MM.1S (cell line): ENCODE results near the gene NOL4L.

Experiments used
- DNase-seq: peaks from one replicate; pipeline ENCODE4 v3.0.0-alpha.2; 2015
- H2AFZ ChIP-seq: fragments of 300-600 bp; sonication (generic); 2 replicates; pipeline ENCODE4 v1.6.0; 2016; ENCODE audit warnings: antibody characterized with exemption, low read length
- H3F3A ChIP-seq: fragments of 300-600 bp; sonication (generic); 2 replicates; pipeline ENCODE4 v1.6.1; 2016; ENCODE audit warnings: mild to moderate bottlenecking, antibody characterized with exemption, low read length, moderate library complexity, mixed read lengths; ENCODE audit not compliant: insufficient read depth
- H3K27ac ChIP-seq: fragments of 300-600 bp; sonication (generic); 2 replicates; pipeline ENCODE4 v1.5.1; 2016; ENCODE audit warnings: mild to moderate bottlenecking, low read length
- H3K27me3 ChIP-seq: fragments of 300-600 bp; sonication (generic); replicated peaks from 2 replicates; pipeline ENCODE4 v1.6.0; 2016; ENCODE audit warnings: low read length; ENCODE audit not compliant: insufficient read depth
- H3K36me3 ChIP-seq: fragments of 300-600 bp; sonication (generic); replicated peaks from 2 replicates; pipeline ENCODE4 v1.6.1; 2016; ENCODE audit warnings: mild to moderate bottlenecking, low read length, mixed read lengths; ENCODE audit not compliant: insufficient read depth
- H3K4me1 ChIP-seq: fragments of 300-600 bp; sonication (generic); 2 replicates; pipeline ENCODE4 v1.6.1; 2016; ENCODE audit warnings: low read length, mixed read lengths
- H3K4me2 ChIP-seq: fragments of 300-600 bp; sonication (generic); 2 replicates; pipeline ENCODE4 v1.6.0; 2016; ENCODE audit warnings: low read depth, low read length
- H3K4me3 ChIP-seq: fragments of 300-600 bp; sonication (generic); 2 replicates; pipeline ENCODE4 v1.5.1; 2016; ENCODE audit warnings: low read length, mixed read lengths
- H3K79me2 ChIP-seq: fragments of 300-600 bp; sonication (generic); 2 replicates; pipeline ENCODE4 v1.6.1; 2016; ENCODE audit warnings: mixed run types, low read length, mixed read lengths
- H3K9ac ChIP-seq: fragments of 300-600 bp; sonication (generic); 2 replicates; pipeline ENCODE4 v1.6.1; 2016; ENCODE audit warnings: low read length, mixed read lengths
- H3K9me2 ChIP-seq: fragments of 300-600 bp; sonication (generic); replicated peaks from 2 replicates; pipeline ENCODE4 v1.6.1; 2016; ENCODE audit warnings: mild to moderate bottlenecking, low read length, mixed read lengths; ENCODE audit not compliant: insufficient read depth
- H3K9me3 ChIP-seq: fragments of 300-600 bp; sonication (generic); replicated peaks from 2 replicates; pipeline ENCODE4 v1.6.1; 2016; ENCODE audit warnings: mild to moderate bottlenecking, low read length, mixed read lengths; ENCODE audit not compliant: insufficient read depth
- H4K20me1 ChIP-seq: fragments of 300-600 bp; sonication (generic); 2 replicates; pipeline ENCODE4 v1.6.1; 2016; ENCODE audit warnings: mild to moderate bottlenecking, low read length, moderate library complexity, mixed read lengths; ENCODE audit not compliant: insufficient read depth
- EZH2 ChIP-seq: fragments of 300-600 bp; sonication (generic); optimal IDR thresholded peaks from 2 replicates; pipeline ENCODE3; 2017; ENCODE audit warnings: low read depth, mild to moderate bottlenecking, antibody characterized with exemption, low read length, mixed read lengths
- EZH2phosphoT487 ChIP-seq: fragments of 300-600 bp; sonication (generic); IDR thresholded peaks from 2 replicates; pipeline ENCODE4 v1.6.1; 2018; ENCODE audit warnings: antibody characterized with exemption, low read length
- TF ChIP-seq, protein P1 (sequence below): fragments of 300-600 bp; sonication (generic); IDR thresholded peaks from 2 replicates; pipeline ENCODE4 v1.5.1; 2016; ENCODE audit warnings: antibody characterized with exemption, low read length, mixed read lengths

NOL4L gene

GRCh38 chr20:32450484-32451061, 134.6 kb downstream of the NOL4L start:
- Histone ChIP-seq H3K4me1 (no peaks in the 10 kb centered on the region), H2AFZ (no peak overlapping the region), H4K20me1 (no peaks in the 10 kb centered on the region), H3K27ac (no peak overlapping the region), H3K4me2 (no peak overlapping the region), H3K79me2 (no peaks in the 10 kb centered on the region), H3K36me3 (no peaks in the 10 kb centered on the region), H3K9ac (no peak overlapping the region), H3K9me2 (no peaks in the 10 kb centered on the region), H3F3A (no peaks in the 10 kb centered on the region), H3K4me3 (no peak overlapping the region), H3K27me3 (no peaks in the 10 kb centered on the region), H3K9me3 (no peaks in the 10 kb centered on the region)
- TF ChIP-seq, protein P1, sequence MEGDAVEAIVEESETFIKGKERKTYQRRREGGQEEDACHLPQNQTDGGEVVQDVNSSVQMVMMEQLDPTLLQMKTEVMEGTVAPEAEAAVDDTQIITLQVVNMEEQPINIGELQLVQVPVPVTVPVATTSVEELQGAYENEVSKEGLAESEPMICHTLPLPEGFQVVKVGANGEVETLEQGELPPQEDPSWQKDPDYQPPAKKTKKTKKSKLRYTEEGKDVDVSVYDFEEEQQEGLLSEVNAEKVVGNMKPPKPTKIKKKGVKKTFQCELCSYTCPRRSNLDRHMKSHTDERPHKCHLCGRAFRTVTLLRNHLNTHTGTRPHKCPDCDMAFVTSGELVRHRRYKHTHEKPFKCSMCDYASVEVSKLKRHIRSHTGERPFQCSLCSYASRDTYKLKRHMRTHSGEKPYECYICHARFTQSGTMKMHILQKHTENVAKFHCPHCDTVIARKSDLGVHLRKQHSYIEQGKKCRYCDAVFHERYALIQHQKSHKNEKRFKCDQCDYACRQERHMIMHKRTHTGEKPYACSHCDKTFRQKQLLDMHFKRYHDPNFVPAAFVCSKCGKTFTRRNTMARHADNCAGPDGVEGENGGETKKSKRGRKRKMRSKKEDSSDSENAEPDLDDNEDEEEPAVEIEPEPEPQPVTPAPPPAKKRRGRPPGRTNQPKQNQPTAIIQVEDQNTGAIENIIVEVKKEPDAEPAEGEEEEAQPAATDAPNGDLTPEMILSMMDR, result no peak
- TF ChIP-seq EZH2phosphoT487 (no peak), EZH2 (no peak)
- DNase-seq, result no peak

GRCh38 chr20:32449890-32450401, 135.2 kb downstream of the NOL4L start:
- no peaks in the 10 kb centered on the region for H3K9me2 ChIP-seq
- no peaks in the 10 kb centered on the region for H3K79me2 ChIP-seq
- H3K4me3 ChIP-seq, result no peak overlapping the region
- TF ChIP-seq, protein P1, result no peak
- TF ChIP-seq EZH2phosphoT487, result no peak
- no peak for TF ChIP-seq EZH2
- H3K4me1 ChIP-seq, result no peaks in the 10 kb centered on the region
- no peaks in the 10 kb centered on the region for H3F3A ChIP-seq
- no peak for DNase-seq
- no peak overlapping the region for H2AFZ ChIP-seq
- no peak overlapping the region for H3K27ac ChIP-seq
- H3K9me3 ChIP-seq, result no peaks in the 10 kb centered on the region
- no peak overlapping the region for H3K4me2 ChIP-seq
- H3K27me3 ChIP-seq, result no peaks in the 10 kb centered on the region
- H3K36me3 ChIP-seq, result no peaks in the 10 kb centered on the region
- no peaks in the 10 kb centered on the region for H4K20me1 ChIP-seq
- H3K9ac ChIP-seq, result no peak overlapping the region

DNA sequence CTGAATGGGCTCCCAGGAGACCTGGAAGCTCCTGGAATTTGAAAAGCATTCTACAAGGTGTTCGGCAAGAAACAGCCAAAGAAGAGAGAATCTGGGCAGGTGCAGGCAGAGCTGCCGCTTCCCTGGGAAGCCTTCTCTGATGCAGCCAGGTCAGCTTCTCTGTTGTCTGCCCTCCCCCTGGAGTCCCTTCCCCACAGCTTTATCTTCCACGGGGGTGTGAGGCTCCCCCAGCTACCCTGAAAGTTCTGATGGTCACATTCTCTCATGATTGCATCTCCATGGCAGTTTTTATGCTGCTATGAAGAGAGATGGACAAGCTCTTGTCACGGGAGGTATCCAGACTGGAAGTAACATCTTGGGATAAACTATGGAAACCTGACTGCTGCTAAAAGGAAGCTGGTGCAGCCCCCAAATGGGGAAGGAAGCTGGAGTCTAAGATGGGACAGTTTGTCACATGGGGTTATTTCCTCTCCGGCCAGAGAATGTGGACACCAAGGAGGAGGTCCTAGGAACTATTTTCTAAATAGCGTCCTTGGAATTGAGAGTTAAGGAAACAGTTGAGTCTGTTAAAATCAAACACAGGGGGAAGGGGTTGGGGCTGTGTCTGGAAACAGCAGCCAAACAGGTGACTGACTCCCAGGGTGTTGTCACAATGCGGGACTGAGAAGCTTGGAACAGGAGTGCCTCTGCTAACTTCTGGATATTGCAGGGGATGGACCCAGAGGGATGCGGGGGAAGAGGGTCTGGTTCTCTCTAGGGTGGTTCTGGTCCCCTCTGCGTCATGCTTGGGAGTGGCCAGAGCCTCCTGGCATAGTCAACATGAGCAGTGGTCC, 135.9 kb downstream of the NOL4L start:
- no peak for DNase-seq
- Histone ChIP-seq H3K27ac (no peak overlapping the region), H3K4me1 (no peaks in the 10 kb centered on the region), H3K27me3 (no peaks in the 10 kb centered on the region), H2AFZ (no peak overlapping the region), H3F3A (no peaks in the 10 kb centered on the region), H4K20me1 (no peaks in the 10 kb centered on the region), H3K9ac (no peak overlapping the region), H3K79me2 (no peaks in the 10 kb centered on the region), H3K4me2 (no peak overlapping the region), H3K36me3 (no peaks in the 10 kb centered on the region), H3K9me3 (no peaks in the 10 kb centered on the region), H3K9me2 (no peaks in the 10 kb centered on the region), H3K4me3 (no peak overlapping the region)
- TF ChIP-seq EZH2phosphoT487, result no peak
- TF ChIP-seq, protein P1, result no peak
- no peak for TF ChIP-seq EZH2
